ENCODE results near the gene RASSF1. TPM values are rescaled to one million over a fixed set of nuclear protein-coding genes. Genes with fewer than 3 reads are reported as not detected.

Gene RASSF1
- total RNA-seq, 4 donors from 2014 or later: 33.9 to 63.3 (median 39.7) TPM

DNA sequence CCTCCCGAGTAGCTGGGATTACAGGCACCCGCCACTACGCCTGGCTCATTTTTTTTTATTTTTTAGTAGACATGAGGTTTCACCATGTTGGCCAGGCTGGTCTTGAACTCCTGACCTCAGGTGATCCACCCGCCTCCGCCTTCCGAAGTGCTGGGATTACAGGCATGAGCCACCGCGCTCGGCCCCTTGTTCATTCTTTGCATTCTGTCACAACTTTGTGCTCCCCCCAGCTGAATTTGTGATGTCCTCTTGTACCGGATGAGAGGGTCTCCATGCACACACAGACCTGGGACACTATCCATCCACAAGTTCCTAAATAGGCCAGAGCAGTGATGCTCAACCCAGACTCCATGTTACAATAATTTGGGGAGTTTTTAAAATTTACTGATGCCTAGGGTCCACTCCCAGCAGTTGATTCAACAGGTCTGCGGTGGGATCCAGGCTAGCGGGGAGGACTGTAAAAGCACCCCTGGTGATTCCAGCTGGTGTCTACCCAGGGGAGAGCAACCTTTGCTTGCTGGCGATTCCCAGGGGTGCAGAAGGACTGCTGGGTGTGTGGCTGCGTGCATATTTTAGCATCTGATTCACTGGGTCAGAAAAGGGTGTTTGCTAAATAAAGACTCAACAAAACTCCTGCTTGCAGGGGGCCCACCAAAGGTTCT is 1.0 kb downstream of the RASSF1 start:
- WGBS: 75% methylated on average over 14 of the region's 14 CpGs
- Histone ChIP-seq H3K4me3 (peak overlapping the region; percentile 73), H3K9me3 (no peaks in the 10 kb centered on the region), H3K36me3 (no peaks in the 10 kb centered on the region), H3K27ac (peak overlapping the region; percentile 94), H3K4me1 (peaks cover 71% of the 10 kb centered on the region), H3K27me3 (no peaks in the 10 kb centered on the region)
- TF ChIP-seq, protein P1, sequence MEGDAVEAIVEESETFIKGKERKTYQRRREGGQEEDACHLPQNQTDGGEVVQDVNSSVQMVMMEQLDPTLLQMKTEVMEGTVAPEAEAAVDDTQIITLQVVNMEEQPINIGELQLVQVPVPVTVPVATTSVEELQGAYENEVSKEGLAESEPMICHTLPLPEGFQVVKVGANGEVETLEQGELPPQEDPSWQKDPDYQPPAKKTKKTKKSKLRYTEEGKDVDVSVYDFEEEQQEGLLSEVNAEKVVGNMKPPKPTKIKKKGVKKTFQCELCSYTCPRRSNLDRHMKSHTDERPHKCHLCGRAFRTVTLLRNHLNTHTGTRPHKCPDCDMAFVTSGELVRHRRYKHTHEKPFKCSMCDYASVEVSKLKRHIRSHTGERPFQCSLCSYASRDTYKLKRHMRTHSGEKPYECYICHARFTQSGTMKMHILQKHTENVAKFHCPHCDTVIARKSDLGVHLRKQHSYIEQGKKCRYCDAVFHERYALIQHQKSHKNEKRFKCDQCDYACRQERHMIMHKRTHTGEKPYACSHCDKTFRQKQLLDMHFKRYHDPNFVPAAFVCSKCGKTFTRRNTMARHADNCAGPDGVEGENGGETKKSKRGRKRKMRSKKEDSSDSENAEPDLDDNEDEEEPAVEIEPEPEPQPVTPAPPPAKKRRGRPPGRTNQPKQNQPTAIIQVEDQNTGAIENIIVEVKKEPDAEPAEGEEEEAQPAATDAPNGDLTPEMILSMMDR (IDR thresholded peaks at IDR 0.05): no peak
- no peak for TF ChIP-seq POLR2A (IDR thresholded peaks at IDR 0.05)
- no peak for TF ChIP-seq EP300 (IDR thresholded peaks at IDR 0.05)
- TF ChIP-seq POLR2AphosphoS5 (IDR thresholded peaks at IDR 0.05): no peak
- no peak for DNase-seq (ENCODE audit: low spot score in 2 of 2)

GRCh38 chr3:50338965-50339364 is 1.7 kb downstream of the RASSF1 start:
- no peak for DNase-seq (ENCODE audit: low spot score in 2 of 2)
- WGBS: 70% methylated on average over 5 of the region's 5 CpGs
- Histone ChIP-seq H3K4me1 (peaks cover 78% of the 10 kb centered on the region), H3K9me3 (no peaks in the 10 kb centered on the region), H3K4me3 (peak overlapping the region; percentile 73), H3K36me3 (no peaks in the 10 kb centered on the region), H3K27ac (peak overlapping the region; percentile 94), H3K27me3 (no peaks in the 10 kb centered on the region)
- TF ChIP-seq POLR2AphosphoS5 (IDR thresholded peaks at IDR 0.05): no peak
- TF ChIP-seq, protein P1 (IDR thresholded peaks at IDR 0.05): no peak
- no peak for TF ChIP-seq POLR2A (IDR thresholded peaks at IDR 0.05)
- TF ChIP-seq EP300 (IDR thresholded peaks at IDR 0.05): no peak

- DNase-seq (ENCODE audit: low spot score in 2 of 2): peak; percentile 100
- Histone ChIP-seq H3K4me3 (peak overlapping the region; percentile 73), H3K27ac (peak overlapping the region; percentile 94), H3K4me1 (peaks cover 90% of the 10 kb centered on the region), H3K27me3 (no peaks in the 10 kb centered on the region), H3K36me3 (peaks cover 2% of the 10 kb centered on the region), H3K9me3 (no peaks in the 10 kb centered on the region)
- no CpG with 5 or more reads among the region's 79 CpGs for WGBS
- TF ChIP-seq, protein P1 (IDR thresholded peaks at IDR 0.05): no peak
- peak; percentile 45 to 90 (median 49) for TF ChIP-seq POLR2AphosphoS5 (IDR thresholded peaks at IDR 0.05)
- peak in 1 of 2 donors; percentile 49 for TF ChIP-seq POLR2A (IDR thresholded peaks at IDR 0.05)
These were observed 3.3 kb downstream of the RASSF1 start for GRCh38 chr3:50337175-50337861.

DNA sequence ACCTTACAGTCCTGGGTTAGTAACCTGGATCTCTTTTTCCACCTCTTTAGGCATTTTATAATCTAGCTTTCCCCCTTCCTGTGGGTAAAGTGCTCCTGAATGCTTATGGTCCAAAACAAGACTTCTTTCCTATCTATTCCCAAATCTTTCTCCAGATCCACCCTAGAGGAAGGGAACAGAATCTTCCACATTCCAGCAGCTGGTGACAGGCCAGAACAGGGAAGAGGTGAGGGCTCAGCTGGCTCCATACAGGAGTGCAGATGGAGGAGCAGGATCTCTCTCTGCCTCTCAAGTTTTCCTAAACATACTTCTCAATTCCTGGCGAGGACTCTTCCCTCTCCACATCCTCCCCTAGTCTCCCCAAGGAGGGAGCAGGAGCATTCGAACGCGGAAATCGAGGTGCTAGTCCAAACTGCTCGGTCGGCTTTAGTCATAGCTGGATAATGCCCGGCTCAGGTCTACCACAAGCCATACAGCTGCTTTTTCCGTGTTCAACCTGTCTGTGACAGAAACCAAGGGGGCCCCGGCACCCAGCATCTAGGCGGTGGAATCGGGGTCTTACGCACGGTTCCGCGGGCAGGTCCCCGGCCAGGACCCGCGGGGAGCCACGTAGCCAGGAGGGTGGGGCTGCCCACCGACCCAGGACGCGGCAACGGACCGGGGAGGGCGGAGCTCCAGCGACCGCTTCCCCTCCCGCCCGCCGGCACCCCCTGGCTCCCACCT is 4.0 kb downstream of the RASSF1 start:
- peak overlapping the region; percentile 94 for H3K27ac ChIP-seq
- peak overlapping the region; percentile 73 for H3K4me3 ChIP-seq
- H3K9me3 ChIP-seq: no peaks in the 10 kb centered on the region
- 0% methylated on average over 11 of the region's 31 CpGs for WGBS
- H3K4me1 ChIP-seq: peaks cover 87% of the 10 kb centered on the region
- no peak for DNase-seq (ENCODE audit: low spot score in 2 of 2)
- H3K27me3 ChIP-seq: no peaks in the 10 kb centered on the region
- TF ChIP-seq, protein P1 (IDR thresholded peaks at IDR 0.05): no peak
- TF ChIP-seq POLR2A (IDR thresholded peaks at IDR 0.05): no peak
- TF ChIP-seq EP300 (IDR thresholded peaks at IDR 0.05): no peak
- TF ChIP-seq POLR2AphosphoS5 (IDR thresholded peaks at IDR 0.05): no peak
- peaks cover 9% of the 10 kb centered on the region for H3K36me3 ChIP-seq

All from suprapubic skin (tissue), 4 donors.